GM19324 (cell line): Measurements from ENCODE around the gene PRSS56.
"Not testable (repeated sequence)": the region's sequence is repeated elsewhere in the genome, so short reads cannot be mapped to it uniquely, and the experiment has no call there.

Experiments
- ATAC-seq: cut with Tn5 transposase; IDR thresholded peaks from one replicate; pipeline ENCODE4 v1.9.1; 2021; ENCODE audit warnings: mild to moderate bottlenecking, moderate library complexity; ENCODE audit not compliant: unreplicated experiment, low FRiP score

The PRSS56 gene

DNA sequence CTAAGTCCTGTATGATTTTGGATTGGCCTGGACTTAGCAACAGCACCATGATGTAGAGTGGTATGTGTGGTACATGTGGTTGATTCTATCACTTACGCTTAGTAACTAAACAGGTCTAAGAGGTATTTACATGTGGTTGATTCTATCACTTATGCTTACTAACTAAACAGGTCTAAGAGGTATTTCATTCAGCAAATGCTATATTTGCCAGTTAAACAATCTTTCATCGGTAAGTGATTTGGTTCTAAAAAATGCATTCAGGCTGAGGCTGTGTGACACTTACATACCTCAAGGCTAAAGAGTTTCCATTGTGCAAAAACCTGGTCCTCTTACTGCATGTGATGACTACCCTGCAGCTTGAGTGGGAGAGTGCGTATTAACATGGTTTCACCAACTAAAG lies 43.4 kb downstream of the PRSS56 start:
- ATAC-seq: no peak

GRCh38 chr2:232567721-232568120 lies 47.5 kb downstream of the PRSS56 start:
- no peak for ATAC-seq

DNA sequence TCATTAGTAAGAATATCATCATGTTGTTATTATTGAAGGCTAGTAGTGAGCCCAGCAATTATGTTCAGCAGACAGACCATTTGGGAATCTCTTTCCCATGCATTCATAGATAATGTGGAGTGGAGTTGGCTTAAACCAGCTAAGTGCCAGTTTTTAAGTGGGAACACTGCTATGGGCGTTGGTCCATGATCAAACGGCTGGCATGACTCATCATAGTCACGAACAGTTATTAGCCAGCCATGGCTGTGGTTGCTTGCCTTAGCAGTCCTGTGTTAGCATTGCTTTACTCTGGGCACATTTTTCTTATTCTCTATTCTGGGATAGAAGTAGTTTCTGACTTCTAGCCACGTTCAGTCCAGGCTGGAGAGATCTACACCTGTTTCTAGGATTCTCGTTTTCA lies 48.0 kb downstream of the PRSS56 start:
- ATAC-seq: no peak

DNA sequence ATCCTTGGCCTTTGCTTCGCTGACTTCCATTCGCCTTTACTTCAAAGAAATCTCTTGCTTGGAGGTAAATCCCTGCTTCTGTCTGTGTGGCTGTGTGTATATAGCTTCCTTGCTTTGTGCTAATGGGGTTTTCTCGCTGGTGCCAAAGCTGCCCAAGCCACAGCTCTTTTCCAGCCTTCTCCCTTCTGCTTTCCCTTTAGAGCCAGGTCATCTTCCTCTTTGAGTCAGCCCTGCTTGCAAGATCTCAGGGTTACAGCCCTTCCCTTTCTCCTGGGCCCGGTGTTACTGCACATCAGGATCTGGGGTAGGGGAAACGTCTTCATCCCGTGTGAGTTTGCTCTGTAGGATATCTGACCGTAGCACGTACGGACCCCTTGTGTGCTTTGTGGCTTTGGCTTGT lies 49.4 kb downstream of the PRSS56 start:
- ATAC-seq: no peak

- ATAC-seq: not testable (repeated sequence)
Measured at GRCh38 chr2:232570481-232570880, 50.3 kb downstream of the PRSS56 start.

- ATAC-seq: no peak
Measured at GRCh38 chr2:232571026-232571474, 50.9 kb downstream of the PRSS56 start.

- no peak for ATAC-seq
Measured at GRCh38 chr2:232573042-232573441, 52.9 kb downstream of the PRSS56 start.

DNA sequence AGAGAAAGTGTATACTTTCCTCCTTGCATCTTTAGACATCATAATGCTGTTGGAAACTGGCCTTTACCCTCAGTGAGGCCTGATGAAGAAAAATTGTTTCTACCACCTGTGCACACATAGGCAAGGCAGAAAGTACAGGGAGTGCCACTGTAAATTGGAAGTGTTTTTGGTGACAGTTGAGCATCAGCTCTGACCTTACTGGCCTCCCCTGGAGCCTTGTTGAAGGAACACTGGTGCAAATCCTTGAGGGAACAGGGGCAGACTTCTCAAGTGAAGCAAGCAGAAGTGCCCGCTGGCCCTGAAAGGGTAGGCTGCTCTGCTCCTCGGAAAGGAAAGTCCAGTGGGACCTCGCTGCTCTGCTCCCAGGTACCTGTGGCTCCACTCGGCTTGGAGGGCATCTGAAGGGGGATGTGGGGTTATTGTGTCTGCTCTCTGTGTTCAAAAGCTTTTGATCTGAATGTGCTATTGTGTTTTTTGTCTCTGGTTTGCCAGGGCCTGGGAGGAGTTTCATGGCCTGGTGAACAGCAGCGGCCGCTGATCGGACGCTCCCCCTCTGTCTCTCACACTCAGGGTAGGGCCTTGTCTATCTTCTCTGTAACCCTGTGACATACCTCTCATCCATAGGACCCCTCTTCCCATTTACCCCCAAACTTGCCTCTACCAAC lies 53.7 kb downstream of the PRSS56 start:
- no peak for ATAC-seq

DNA sequence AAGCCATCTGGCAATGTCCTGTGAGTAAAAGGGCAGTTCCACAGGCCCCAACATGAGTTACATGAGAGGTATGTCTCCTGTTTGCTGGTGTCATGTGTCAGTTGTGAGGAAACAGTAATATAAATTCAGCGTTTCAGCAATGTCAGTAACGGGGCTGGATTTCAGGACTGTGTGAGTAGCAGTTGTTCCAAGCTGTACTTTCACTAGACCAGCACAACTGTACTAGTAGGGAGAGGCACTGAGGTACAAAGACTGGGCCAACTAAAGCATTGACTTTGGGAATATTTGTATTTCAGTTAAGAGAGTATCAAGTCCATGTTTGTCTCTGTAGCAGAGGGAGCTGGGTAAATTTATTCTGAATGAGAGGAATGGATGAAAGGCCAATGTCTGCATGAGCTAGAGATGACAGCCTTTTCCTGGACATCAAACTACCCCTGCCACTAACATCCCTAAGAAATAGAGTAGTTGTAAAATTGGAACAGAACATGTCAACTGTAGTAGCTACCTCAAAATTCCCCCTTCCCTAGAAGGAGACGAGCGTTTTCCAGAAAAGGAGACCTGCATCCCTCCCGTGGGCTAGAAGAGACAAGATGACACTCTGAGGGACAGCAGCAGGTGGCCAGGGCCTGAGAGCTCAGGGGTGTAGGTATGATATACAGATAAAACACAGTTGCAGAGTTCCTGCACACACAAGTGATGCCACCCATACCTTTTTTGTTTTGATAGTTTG lies 54.7 kb downstream of the PRSS56 start:
- ATAC-seq: no peak
